ENCODE data around the gene ARSJ.
"Not testable (repeated sequence)": the region's sequence is repeated elsewhere in the genome, so short reads cannot be mapped to it uniquely, and the experiment has no call there.

The ARSJ gene

DNA sequence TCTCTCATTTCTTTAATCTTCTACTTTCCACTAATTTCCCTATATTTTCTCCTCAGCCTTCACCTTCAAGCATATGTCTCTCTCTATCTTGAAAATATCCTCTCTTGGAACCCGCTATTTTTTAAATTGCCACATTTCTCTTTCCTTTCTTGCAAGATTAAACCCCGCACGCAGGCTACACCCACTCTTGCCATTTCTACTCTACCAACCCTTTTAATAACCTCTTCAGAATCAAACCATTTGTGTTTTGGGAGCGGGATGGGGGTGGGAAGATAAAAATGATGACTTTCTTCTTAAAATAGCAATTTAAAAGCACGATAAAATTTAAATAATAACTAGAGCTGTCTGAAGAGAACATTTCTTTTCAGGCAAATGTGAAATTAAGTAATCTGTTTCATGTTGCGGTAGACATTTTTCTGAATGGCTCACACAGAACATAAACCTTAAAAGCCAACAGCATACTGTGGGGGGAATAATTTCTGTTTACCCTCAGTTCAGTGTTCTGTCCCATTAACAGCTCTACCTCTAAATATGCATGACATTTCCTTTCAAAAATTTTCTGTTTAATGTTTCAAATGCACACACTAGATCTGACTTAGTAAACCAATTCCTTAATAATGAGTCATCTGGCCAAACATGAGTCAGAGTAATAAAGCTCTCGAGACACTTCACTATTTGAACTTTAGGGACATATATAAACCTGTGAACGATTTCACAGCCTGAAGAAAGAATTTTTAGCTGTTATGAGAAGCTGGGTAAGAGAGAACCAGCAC lies 20.5 kb downstream of the ARSJ start:
- DNase-seq (ENCODE audit: low read depth in 4 of 4, low spot score in 1 of 4), result no peak

DNA sequence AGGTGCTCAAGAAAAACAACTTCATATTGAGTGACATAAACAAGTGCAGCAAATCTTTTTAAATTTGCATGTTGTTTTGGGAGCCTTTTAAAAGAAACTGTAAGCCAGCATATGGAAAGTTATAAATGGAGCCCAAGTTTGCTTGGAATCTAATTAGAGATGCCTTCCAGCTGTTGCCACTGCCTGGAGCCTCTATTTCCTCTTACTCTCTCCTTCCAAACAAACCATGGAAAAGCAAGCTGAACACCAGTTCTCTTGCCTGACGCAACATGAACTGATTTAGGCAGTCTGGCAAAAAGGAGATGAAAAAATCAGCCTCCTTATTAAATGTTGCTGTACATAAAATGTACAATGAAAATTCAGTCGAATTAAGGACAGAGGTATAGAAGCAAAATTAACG lies 21.5 kb downstream of the ARSJ start:
- DNase-seq (ENCODE audit: low read depth in 4 of 4, low spot score in 1 of 4), result no peak

DNA sequence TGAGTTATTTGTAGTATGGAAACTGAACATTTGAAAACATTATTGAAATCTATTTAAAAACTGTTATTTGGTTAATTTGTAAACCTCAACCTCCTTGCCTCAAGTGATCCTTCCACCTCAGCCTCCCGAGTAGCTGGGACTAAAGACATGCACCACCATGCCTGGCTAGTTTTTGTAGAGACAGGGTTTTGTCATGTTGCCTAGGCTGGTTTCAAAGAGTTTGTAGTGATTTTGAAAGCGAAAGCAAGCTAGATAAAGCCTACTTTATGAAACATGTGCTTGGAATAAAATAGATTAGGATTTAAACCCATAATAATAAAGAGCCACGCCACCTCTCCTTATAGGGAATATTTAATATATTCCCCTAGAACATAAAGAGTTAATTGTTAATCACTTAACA lies 23.5 kb downstream of the ARSJ start:
- DNase-seq (ENCODE audit: low read depth in 4 of 4, low spot score in 1 of 4), result no peak

DNA sequence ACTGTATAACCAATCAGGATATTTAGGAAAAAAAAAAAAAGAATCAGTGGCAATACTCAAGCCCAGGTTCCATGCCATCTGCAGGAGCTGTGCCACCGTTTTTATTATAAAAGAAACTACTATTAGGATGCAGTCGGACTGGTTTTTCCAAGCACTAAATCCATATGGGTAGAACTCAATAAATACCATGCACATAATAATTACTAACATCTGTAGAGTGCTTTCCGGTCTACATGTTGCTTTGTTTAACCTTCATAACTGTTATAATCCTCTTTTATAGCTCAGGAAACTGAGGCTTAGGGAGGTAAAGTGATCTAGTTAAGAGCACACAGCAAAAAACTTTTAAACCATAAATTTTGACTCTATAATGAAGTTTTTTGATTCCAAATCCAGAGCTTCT lies 24.0 kb downstream of the ARSJ start:
- DNase-seq (ENCODE audit: low read depth in 4 of 4, low spot score in 1 of 4), result no peak

DNA sequence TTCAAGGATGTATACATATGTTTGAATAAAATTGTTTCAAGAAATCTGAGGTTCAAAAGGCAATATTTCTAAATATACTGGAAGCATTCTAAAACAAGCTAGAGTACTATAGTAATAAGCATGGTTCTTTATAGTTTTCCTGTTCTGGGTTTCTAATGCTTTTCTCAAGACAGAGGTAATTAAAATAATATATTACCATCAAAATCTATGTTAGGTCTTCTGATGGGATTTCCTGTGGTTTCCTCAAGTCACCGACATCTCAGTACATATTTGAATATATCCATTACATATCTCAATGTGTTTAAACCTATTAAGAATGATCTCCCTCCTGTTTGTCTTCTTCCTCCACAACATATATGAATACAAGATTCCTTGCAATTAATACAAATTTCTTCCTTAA lies 25.6 kb downstream of the ARSJ start:
- no peak for DNase-seq (ENCODE audit: low read depth in 4 of 4, low spot score in 1 of 4)

DNA sequence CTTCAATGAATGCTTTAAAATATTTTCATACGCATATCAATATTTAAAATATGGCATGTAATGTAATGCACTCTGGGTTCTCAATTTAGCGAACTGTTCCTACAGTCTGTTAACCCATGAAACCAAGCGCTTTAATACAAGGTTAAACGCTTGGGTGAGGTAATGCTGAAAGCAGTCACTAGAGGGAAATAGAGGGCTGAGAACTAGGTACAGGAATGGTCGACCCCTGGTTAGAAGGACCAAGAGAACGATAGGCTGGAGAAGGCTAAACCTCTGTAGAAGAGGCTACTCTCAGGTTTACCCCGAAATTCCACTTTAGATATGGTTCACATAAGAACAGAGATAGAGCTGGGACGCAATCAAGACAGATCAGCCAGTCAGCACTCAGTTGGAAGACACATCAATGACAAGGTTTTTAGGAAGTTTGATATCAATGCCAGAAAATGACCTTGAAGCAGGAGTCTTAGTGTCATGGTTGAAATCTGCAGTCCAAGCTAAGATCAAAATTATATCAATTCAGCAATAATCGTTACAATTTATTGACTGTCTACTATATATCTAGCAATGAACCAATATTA lies 26.9 kb downstream of the ARSJ start:
- DNase-seq (ENCODE audit: low read depth in 4 of 4, low spot score in 1 of 4), result peak in 1 of 4 experiments; percentile 7

DNA sequence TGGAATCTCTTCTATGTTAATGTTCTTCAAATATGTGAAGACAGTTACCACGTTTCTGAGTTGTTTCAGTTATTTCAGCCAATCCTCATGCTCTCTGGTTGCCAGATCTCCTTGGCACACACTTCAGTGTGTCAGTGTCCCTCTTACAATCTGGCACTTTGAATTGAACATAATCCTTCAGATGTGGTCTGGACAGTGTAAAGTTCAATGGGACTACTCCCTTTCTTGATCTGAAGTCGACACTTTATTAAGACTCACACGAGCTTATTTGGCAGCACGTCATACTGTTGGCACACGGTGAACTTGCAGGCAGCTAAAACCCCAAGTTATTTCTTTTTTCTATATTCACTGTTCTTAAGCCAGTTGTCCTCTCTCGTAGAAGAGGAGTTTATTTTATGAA lies 28.2 kb downstream of the ARSJ start:
- no peak for DNase-seq (ENCODE audit: low read depth in 4 of 4, low spot score in 1 of 4)

DNA sequence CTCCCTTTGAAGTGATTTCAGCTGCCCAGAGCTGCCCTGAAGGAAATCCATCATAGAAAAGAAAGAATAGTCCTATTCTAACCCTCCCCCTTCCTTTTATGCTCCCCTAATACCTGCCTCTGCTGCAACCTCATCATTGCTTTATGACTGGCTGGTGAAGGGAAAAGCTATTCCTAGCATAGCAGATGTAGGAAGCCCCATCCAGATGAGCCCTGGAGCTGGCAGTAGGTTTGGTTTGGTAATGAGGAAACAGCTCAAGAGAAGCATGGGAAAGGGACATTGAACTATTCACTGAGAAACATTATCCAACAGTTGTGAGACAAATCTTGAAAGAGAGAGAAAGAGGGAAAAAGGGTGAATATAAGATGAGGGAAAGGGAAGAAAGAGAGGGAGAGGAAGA lies 29.2 kb downstream of the ARSJ start:
- no peak for DNase-seq (ENCODE audit: low read depth in 4 of 4, low spot score in 1 of 4)

DNA sequence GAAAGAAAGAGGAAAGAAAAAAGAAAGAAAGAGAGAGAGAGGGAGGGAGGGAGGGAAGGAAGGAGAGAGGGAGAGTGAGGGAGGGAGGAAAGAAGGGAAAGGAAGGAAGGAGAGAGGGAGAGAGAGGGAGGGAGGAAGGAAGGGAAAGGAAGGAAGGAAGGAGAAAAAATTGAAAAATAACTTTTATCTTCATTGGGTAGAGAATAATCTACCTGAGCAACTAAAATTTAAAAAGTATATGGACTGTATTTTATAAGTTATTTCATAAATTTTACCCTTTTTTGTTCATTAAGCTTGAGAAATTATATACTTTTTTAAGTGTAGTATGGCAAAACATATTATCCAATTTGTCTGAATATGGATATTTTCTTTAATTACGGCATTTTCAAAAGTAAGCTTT lies 32.0 kb downstream of the ARSJ start:
- no peak for DNase-seq (ENCODE audit: low read depth in 4 of 4, low spot score in 1 of 4)

DNA sequence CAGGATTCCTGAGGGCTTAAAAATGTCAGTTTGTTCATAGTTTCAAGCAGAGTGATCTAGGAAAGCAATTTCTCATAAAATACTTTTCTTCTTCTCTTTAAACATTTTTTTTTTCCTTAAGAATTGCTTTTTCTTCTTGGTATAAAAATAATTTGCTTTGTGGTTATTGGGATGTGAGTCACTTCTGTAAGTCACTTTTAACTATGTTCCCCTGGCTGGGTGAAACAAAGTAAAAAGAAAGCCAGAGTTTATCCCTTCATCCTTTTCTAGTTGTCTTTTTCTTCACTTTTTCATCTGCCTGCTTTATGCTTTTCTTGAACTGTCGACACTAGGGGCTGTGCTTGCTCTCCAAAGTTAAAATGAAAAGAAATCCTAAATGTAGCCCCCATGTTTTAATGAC lies 33.5 kb downstream of the ARSJ start:
- DNase-seq (ENCODE audit: low read depth in 4 of 4, low spot score in 1 of 4), result no peak

DNA sequence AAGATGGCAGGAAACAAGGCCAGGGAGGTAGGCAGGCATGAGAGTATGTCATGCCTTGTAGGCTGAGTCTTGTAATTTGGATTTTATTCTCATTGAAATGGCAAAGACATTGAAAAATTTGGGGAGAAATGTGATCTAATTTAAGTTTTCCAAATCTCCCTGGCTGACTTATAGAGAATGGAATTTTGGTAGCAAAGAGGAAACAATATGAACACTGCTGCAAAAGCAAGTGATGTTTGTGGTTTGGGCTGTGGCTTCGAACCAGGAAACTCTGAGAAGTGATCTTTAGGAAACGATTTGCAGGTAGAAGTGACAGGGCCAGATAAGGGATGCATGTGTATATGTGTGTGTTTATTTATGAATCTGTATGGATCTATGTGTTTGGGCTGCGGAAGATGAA lies 35.6 kb downstream of the ARSJ start:
- DNase-seq (ENCODE audit: low read depth in 4 of 4, low spot score in 1 of 4), result no peak

DNA sequence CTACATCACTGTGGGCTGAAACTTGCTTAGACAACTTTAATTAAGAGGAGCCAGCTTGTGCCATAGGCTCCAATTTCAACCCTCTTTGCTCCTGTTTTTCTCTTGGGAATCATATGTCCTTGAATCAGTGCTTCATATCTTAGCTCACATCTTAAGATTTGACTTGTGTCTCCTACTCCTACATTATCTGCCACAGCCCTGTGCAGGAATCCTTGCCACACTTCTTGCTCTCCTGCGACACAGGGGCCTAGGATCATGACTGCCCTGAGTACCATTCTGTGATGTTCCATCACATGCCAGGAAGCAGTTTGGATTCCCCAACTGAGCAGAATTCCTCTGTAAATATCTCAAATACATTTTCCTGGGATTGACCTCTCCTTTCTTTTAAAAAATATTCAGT lies 36.4 kb downstream of the ARSJ start:
- no peak for DNase-seq (ENCODE audit: low read depth in 4 of 4, low spot score in 1 of 4)

DNA sequence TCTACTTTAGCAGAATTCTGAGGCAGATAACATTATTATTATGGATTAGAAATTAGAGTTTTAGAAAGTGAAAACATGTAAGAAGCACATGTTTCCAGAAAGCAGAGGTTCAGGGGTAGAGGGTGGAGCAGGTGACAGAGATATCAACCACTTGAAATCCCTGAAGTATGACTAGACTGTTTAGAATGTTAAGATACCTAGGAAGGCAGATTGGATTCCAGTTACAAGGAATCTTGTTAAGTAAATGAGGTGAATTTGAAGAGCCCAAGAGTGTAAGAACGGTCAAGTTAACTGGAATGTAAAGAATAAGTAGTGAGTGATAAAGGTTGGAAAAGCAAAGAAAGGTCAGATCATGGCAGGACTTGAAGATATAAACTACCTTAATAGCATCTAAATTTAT lies 37.6 kb downstream of the ARSJ start:
- no peak for DNase-seq (ENCODE audit: low read depth in 4 of 4, low spot score in 1 of 4)

DNA sequence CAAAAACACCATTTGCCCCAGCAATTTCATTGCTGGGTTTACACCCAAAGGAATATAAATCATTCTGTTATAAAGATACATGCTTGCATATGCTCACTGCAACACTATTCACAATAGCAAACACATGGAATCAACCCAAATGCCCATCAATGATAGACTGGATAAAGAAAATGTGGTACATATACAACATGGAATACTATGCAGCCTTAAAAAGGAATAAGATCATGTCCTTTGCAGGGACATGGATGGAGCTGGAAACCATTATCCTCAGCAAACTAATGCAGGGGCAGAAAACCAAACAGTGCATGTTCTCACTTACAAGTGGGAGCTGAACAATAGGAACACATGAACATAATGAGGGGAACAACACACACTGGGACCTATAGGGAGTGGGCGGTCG lies 39.3 kb downstream of the ARSJ start:
- not testable (repeated sequence) for DNase-seq (ENCODE audit: low read depth in 4 of 4, low spot score in 1 of 4)

DNA sequence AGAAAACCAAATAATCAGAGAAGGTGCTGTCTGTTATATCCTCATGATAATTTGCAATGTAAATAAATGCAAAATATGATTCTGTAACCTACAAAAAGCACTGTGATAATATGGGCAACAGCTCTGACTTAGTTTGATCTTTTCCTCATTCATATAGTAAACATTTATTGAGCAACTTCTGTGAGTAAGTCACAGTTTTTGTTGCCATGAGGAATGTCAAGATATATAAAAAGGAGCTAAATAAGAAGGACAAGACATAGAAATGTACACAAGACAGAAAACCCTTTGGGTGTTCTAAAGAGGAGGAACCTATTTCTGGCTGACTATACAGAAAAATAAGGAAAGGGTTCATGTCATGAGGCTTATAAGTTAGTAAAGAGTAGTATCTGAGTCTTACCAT lies 44.3 kb downstream of the ARSJ start:
- DNase-seq (ENCODE audit: low read depth in 4 of 4, low spot score in 1 of 4), result no peak

DNA sequence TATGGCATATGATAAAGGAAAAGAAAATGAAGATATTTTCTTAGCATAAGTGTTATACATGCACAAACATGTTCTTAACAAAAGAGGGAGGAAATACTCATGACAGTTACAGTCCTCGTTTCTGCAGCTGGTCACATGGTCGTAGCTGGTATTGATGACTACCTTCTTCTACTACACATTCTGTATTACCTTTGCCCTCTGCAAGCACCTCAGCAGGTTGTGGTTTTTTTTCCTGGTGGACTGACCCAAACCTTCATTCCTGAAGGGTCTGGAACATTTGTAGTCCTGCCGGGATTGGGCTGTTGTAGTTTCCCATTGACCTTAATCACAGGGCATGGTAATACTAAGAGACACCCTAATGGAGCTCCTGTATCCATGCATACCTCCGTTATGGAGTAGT lies 54.7 kb downstream of the ARSJ start:
- DNase-seq (ENCODE audit: low read depth in 4 of 4, low spot score in 1 of 4), result not testable (repeated sequence)

DNA sequence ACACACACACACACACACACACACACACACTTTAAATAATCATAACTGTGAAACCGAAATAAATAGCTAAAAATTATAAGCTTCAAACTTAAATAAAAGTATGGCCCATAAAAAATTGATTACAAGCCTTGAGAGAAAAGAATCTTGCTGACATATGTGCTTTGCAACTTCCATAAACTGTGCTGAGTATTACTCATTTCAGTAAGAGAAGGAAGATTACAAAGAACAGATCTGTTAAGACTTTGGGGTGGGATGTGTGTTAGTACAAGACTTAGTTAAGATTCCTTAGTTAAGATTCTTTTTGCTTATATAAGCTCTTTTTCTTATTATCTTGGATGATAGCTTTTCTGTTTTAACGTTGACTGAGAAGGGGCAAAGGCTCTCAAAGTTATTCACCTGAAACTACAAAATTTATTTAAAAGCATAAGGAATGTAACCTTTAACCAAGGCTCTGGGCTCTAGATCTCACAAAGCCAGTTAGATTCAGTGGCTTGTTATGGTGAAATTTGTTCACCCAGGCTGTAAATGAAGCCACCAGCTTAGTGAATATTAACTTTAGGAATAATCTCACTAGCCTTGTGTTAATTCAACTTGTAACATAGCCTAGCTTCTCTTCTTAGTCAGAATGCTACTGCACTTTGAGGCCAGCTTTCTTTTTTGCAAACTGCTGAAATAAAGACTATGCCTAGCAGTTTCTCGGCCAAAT lies 58.2 kb downstream of the ARSJ start:
- no peak for DNase-seq (ENCODE audit: low read depth in 4 of 4, low spot score in 1 of 4)

DNA sequence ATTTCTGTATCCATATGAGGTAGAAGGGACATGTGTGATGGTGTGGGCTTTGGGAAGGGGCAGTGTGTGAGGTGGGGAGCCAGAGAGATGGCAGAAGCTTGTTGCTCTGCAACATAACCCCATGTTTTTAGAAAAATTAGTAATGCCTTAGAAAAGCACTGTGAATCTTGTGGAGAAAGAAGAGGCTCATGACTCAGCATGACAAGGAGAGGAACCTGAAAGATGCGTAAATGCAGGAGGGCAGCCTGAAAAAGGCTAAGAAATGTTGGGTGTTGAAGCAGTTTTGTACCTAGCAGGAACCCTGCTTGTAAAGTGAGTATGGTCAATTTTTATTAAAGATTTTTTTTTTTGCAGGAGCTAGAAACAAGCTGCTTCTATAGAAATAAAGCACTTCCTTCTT lies 59.8 kb downstream of the ARSJ start:
- no peak for DNase-seq (ENCODE audit: low read depth in 4 of 4, low spot score in 1 of 4)

DNA sequence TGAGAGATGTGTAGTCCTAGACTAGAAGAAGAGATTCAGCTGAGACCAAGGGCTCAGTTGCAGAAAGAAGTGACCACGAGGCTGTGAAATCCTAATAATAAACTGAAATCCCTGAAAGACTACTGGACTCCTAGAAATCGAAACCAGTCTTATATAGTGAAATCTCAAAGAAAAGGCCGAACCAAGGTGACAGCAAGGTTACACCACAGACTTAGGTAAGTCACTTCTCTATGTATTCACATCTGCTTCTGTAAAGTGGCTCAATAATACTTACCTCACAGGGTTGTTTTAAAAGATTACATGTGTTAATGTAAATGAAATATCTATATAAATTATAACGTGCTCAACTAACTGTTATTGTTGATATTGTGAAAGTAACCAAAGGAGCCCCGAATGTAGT lies 60.3 kb downstream of the ARSJ start:
- DNase-seq (ENCODE audit: low read depth in 4 of 4, low spot score in 1 of 4), result no peak

DNA sequence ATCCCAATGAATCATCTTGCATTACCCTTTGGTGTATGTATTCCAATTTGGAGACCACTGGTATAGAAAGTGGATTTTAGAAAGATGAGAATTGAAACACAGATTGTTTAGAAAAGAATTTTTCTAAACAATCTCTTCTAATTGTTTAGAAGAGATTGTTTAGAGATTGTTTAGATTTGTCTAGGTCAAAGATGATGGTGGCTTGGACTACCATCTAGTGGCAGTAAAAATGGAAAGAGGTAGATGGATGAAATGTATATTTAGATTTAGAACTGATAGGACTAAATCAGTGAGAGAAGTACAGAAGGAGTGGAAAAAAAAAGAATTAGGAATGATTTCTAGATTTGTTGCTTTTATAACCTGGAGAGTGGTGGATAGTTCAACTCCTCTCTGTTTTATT lies 70.6 kb downstream of the ARSJ start:
- DNase-seq (ENCODE audit: low read depth in 4 of 4, low spot score in 1 of 4), result no peak

DNA sequence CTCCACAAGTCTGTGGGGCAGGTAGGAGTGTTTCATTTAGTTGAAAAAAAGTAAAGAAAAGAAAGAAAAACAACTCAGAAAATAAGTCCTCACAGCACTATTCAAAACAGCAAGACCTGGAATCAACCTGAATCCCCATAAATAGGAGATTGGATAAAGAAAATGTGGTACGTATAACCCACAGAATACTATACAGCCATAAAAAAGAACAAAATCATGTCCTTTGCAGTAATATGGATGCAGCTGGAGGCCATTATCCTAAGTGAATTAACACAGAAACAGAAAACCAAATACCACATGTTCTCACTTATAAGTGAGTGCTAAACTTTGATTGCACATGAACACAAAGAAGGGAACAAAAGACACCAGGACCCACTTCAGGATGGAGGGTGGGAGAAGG lies 71.9 kb downstream of the ARSJ start:
- DNase-seq (ENCODE audit: low read depth in 4 of 4, low spot score in 1 of 4), result no peak

DNA sequence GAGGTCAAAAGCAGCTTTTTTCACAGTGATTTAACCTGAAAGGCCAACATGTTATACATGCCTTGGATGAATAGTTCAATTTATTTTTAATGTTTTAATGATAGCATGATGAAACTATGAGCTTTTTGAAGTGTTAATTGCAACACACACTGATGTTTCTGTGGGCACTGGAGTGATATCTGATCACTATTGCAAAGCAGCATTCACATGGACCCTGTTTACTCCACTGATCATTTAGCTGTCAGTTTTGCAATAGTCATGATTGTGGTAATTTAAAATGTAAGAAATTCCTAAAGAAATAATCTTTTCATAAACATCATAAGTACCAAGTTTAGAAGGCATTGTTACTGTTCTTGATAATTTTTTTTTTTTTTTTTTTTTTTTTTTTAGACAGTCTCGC lies 74.1 kb downstream of the ARSJ start:
- no peak for DNase-seq (ENCODE audit: low read depth in 4 of 4, low spot score in 1 of 4)

DNA sequence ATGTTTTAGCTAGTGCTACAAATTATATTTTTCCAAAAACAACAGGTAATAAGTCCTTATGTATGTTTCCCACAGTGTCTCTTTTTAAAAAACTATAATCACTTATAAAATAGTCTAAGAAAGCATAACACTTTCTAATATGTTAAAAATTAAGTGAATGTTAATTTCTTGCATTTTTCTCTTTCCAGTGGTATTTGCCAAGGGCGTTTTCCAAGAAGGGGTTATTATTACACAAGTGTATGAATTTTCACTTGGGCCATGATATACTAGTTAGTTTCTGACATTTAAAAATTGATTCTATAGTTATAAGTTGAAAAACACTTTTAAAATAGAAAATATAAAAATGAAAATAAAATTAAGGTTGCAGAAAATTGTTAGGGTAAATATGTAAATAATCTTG lies 74.6 kb downstream of the ARSJ start:
- DNase-seq (ENCODE audit: low read depth in 4 of 4, low spot score in 1 of 4), result no peak
